Activated CD4-positive, alpha-beta memory T cell treated with anti-CD3 and anti-CD28 coated beads, Interleukin-2, amount 10 ng/mL, durations not matched to agents 7 days and 5 days (primary cell): Measurements from ENCODE around the gene ZSCAN16. TPM values are rescaled to one million over a fixed set of nuclear protein-coding genes. Genes with fewer than 3 reads are reported as not detected.

Experiments used
- CTCF ChIA-PET: fragments of 350-600 bp; sonication (Branson Sonifier 250); formaldehyde crosslinking; loops from one replicate; lab custom pipeline; 2021; ENCODE audit warnings: antibody characterized with exemption, inconsistent platforms; lab: Charles Lee
- POLR2A ChIA-PET: fragments of 350-600 bp; sonication (Branson Sonifier 250); formaldehyde crosslinking; loops from one replicate; lab custom pipeline; 2021; ENCODE audit warnings: antibody characterized with exemption; lab: Charles Lee
- DNase-seq: peaks from one replicate; pipeline ENCODE4 v3.0.0-alpha.2; 2020
- H3K27ac Mint-ChIP-seq: one replicate; pipeline ENCODE4 v1.8.0; 2021; ENCODE audit warnings: mild to moderate bottlenecking, mixed read lengths
- H3K27me3 Mint-ChIP-seq: one replicate; pipeline ENCODE4 v1.8.0; 2021; ENCODE audit warnings: mixed read lengths
- H3K36me3 Mint-ChIP-seq: one replicate; pipeline ENCODE4 v1.8.0; 2021; ENCODE audit warnings: low read depth, mixed read lengths
- H3K4me1 Mint-ChIP-seq: one replicate; pipeline ENCODE4 v1.8.0; 2021; ENCODE audit warnings: mixed read lengths
- H3K4me3 Mint-ChIP-seq: one replicate; pipeline ENCODE4 v1.8.0; 2021; ENCODE audit warnings: mild to moderate bottlenecking, mixed read lengths
- H3K9me3 Mint-ChIP-seq: one replicate; pipeline ENCODE4 v1.8.0; 2021; ENCODE audit warnings: mixed read lengths
- total RNA-seq, 2 experiments: library from RNA; stranded (reverse); gene quantifications; one replicate each; pipeline ENCODE4 v1.2.3, GENCODE V29; 2021

ZSCAN16 gene
- total RNA-seq, 2 experiments from 2014 or later = 5.3 TPM

DNA sequence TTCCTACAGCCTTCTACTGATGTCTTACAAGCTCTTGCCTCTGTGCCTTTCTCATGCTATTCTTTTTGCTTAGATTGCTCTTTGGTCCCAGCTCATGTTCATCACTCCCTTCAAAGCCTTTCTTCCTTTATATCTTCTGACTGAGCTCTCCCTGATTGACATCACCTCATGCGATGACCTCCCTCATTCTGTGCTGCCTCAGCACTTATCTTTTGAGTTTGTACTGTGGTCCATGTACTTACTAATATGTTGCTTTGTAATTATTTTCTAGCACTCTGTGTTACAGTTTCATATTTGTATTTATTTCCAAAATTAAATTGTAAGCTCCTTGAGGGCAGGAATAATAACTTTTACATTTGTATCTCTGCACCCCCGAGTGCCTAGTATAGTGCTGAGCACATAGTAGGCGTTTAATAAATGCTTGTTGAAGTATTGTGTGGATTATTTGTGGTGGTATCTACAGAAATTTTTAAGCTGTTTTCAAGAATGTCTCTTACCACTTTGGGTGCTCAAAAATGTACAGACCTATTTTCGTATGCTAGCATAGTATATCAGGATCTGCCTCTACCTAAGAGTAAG, 34.7 kb downstream of the ZSCAN16 start:
- Mint-ChIP-seq H3K27me3 (no peaks in the 10 kb centered on the region), H3K4me1 (peaks cover 15% of the 10 kb centered on the region), H3K36me3 (peaks cover 69% of the 10 kb centered on the region), H3K9me3 (peaks cover 21% of the 10 kb centered on the region), H3K4me3 (no peak overlapping the region), H3K27ac (no peak overlapping the region)
- DNase-seq = no peak
- CTCF ChIA-PET = no interaction called here
- POLR2A ChIA-PET = interaction anchor here (0.7 kb wide), 1 partner anchor 22 kb away, joined by 3 read pairs; no protein-coding TSS in a partner anchor

GRCh38 chr6:28160233-28160632, 35.8 kb downstream of the ZSCAN16 start:
- no peak for DNase-seq

GRCh38 chr6:28161410-28162079, 37.1 kb downstream of the ZSCAN16 start:
- Mint-ChIP-seq H3K27ac (peak overlapping the region; percentile 21), H3K4me1 (peaks cover 15% of the 10 kb centered on the region), H3K9me3 (peaks cover 12% of the 10 kb centered on the region), H3K36me3 (peaks cover 46% of the 10 kb centered on the region), H3K4me3 (peak overlapping the region; percentile 58), H3K27me3 (no peaks in the 10 kb centered on the region)
- peak; percentile 82 for DNase-seq
- POLR2A ChIA-PET = interaction anchor here (0.6 to 1.3 kb wide), 4 partner anchors 14 to 194 kb away, joined by 3 to 4 read pairs (median 3); partner anchors contain the start of gene ZKSCAN8
- CTCF ChIA-PET = interaction anchor here (1.0 kb wide), 1 partner anchor 88 kb away, joined by 3 read pairs; no protein-coding TSS in a partner anchor

More at GRCh38 chr6:28160233-28160632, 35.8 kb downstream of the ZSCAN16 start:
- ChIA-PET POLR2A (no interaction called here), CTCF (no interaction called here)
- Mint-ChIP-seq H3K36me3 (peaks cover 58% of the 10 kb centered on the region), H3K4me1 (peaks cover 15% of the 10 kb centered on the region), H3K27me3 (no peaks in the 10 kb centered on the region), H3K4me3 (no peak overlapping the region), H3K27ac (no peak overlapping the region), H3K9me3 (peaks cover 15% of the 10 kb centered on the region)

- Mint-ChIP-seq H3K4me1 (peaks cover 15% of the 10 kb centered on the region), H3K9me3 (peaks cover 9% of the 10 kb centered on the region), H3K36me3 (peaks cover 16% of the 10 kb centered on the region), H3K4me3 (no peak overlapping the region), H3K27ac (no peak overlapping the region), H3K27me3 (no peaks in the 10 kb centered on the region)
- no peak for DNase-seq
- ChIA-PET CTCF (no interaction called here), POLR2A (no interaction called here)
Measured at GRCh38 chr6:28165563-28165962, 41.2 kb downstream of the ZSCAN16 start.

- ChIA-PET POLR2A (no interaction called here), CTCF (no interaction called here)
- H3K27ac Mint-ChIP-seq = no peak overlapping the region
- peaks cover 3% of the 10 kb centered on the region for H3K4me1 Mint-ChIP-seq
- peaks cover 4% of the 10 kb centered on the region for H3K36me3 Mint-ChIP-seq
- no peak overlapping the region for H3K4me3 Mint-ChIP-seq
- peaks cover 5% of the 10 kb centered on the region for H3K9me3 Mint-ChIP-seq
- no peak for DNase-seq
- no peaks in the 10 kb centered on the region for H3K27me3 Mint-ChIP-seq
Measured at GRCh38 chr6:28167068-28167467, 42.7 kb downstream of the ZSCAN16 start.

DNA sequence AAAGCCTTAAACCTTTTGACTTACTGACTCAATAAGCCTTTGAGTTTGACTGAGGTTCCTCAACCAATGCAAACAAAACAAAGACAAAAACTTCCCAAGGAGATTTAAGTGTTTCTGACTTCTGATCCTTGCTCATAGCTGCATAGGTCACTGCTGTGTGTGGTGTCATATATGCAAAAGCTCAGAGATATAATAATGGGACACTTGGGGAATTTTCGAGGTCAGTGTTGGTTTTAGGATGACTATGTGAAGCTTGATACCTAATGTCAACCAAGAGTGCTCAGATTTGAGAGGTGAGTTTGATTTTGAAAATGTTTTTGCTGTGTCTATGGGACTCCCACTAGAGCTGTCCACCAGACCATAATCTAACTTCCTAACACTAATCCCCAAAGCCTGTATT, 43.5 kb downstream of the ZSCAN16 start:
- H3K9me3 Mint-ChIP-seq = peaks cover 2% of the 10 kb centered on the region
- no peaks in the 10 kb centered on the region for H3K27me3 Mint-ChIP-seq
- H3K4me3 Mint-ChIP-seq = no peak overlapping the region
- POLR2A ChIA-PET = no interaction called here
- H3K4me1 Mint-ChIP-seq = no peaks in the 10 kb centered on the region
- H3K36me3 Mint-ChIP-seq = no peaks in the 10 kb centered on the region
- CTCF ChIA-PET = no interaction called here
- no peak for DNase-seq
- H3K27ac Mint-ChIP-seq = no peak overlapping the region

- ChIA-PET POLR2A (no interaction called here), CTCF (no interaction called here)
- H3K36me3 Mint-ChIP-seq = peaks cover 2% of the 10 kb centered on the region
- peaks cover 5% of the 10 kb centered on the region for H3K9me3 Mint-ChIP-seq
- DNase-seq = no peak
- H3K27ac Mint-ChIP-seq = no peak overlapping the region
- H3K4me3 Mint-ChIP-seq = no peak overlapping the region
- peaks cover 6% of the 10 kb centered on the region for H3K27me3 Mint-ChIP-seq
- H3K4me1 Mint-ChIP-seq = no peaks in the 10 kb centered on the region
Measured at GRCh38 chr6:28171271-28171670, 46.9 kb downstream of the ZSCAN16 start.

DNA sequence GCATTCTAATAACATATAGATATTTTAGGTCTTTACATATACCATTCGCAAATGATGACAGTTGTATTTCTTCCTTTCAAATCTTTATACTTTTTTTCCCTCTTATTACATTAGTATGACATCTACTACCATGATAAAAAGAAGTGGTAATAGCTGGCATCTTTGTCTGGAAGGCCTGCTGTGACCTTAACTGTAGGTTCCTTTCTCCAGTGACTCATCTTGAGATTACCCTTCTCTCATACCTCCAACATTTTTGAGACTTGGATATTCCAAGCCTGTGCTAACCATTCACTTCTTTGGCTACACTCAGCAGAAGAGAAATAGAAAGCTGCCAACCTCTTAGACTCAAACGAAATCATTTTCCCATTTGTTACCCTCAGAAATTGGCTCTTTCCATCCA, 47.6 kb downstream of the ZSCAN16 start:
- H3K9me3 Mint-ChIP-seq = peaks cover 5% of the 10 kb centered on the region
- ChIA-PET POLR2A (no interaction called here), CTCF (interaction anchor here (0.6 kb wide), 1 partner anchor 781 kb away, joined by 4 read pairs; no protein-coding TSS in a partner anchor)
- H3K27ac Mint-ChIP-seq = no peak overlapping the region
- no peak overlapping the region for H3K4me3 Mint-ChIP-seq
- DNase-seq = no peak
- no peaks in the 10 kb centered on the region for H3K4me1 Mint-ChIP-seq
- peaks cover 2% of the 10 kb centered on the region for H3K36me3 Mint-ChIP-seq
- peaks cover 8% of the 10 kb centered on the region for H3K27me3 Mint-ChIP-seq

GRCh38 chr6:28176373-28176772, 52.0 kb downstream of the ZSCAN16 start:
- Mint-ChIP-seq H3K9me3 (peaks cover 7% of the 10 kb centered on the region), H3K27ac (no peak overlapping the region), H3K4me1 (no peaks in the 10 kb centered on the region), H3K36me3 (peaks cover 2% of the 10 kb centered on the region), H3K4me3 (no peak overlapping the region), H3K27me3 (peaks cover 14% of the 10 kb centered on the region)
- no peak for DNase-seq
- ChIA-PET POLR2A (interaction anchor here (1.5 kb wide), 1 partner anchor 15 kb away, joined by 3 read pairs; no protein-coding TSS in a partner anchor), CTCF (no interaction called here)

Other genes starting within 250 kb of the ZSCAN16 start
- gene OR2B2, start 212.2 kb upstream of the ZSCAN16 start, total RNA-seq = not detected
- not detected for gene OR2B6, start 167.4 kb upstream of the ZSCAN16 start, total RNA-seq
- gene ZNF165, start 44.0 kb upstream of the ZSCAN16 start, total RNA-seq = under 1 TPM; 0.40 to 0.50 TPM
- 10 to 100 TPM; 20.9 to 21.6 TPM for gene ZKSCAN8, start 17.3 kb downstream of the ZSCAN16 start, total RNA-seq
- gene ZSCAN9, start 100.7 kb downstream of the ZSCAN16 start, total RNA-seq = 1 to 10 TPM; 4.9 to 5.6 TPM
- gene ZKSCAN4, start 127.7 kb downstream of the ZSCAN16 start, total RNA-seq = 1 to 10 TPM; 6.3 to 6.6 TPM
- not detected for gene NKAPL, start 134.7 kb downstream of the ZSCAN16 start, total RNA-seq
- gene ZSCAN26, start 142.5 kb downstream of the ZSCAN16 start, total RNA-seq = 10 to 100 TPM in 1 of 2 experiments, 1 to 10 TPM in 1; 9.9 to 10.2 TPM
- gene PGBD1, start 157.0 kb downstream of the ZSCAN16 start, total RNA-seq = 1 to 10 TPM; 1.8 to 2.0 TPM
- 1 to 10 TPM in 1 of 2 experiments, under 1 TPM in 1; 0.88 to 1.0 TPM for gene ZSCAN31, start 211.5 kb downstream of the ZSCAN16 start, total RNA-seq
- gene ZKSCAN3, start 225.3 kb downstream of the ZSCAN16 start, total RNA-seq = 1 to 10 TPM; 5.5 to 6.5 TPM